PC-9 (cell line): ENCODE data around the gene PRR19. TPM values are rescaled to one million over a fixed set of nuclear protein-coding genes. Genes with fewer than 3 reads are reported as not detected.
A peak's percentile ranks its signal among the peaks of the same experiment; 100 is the strongest.

Source experiments
- BruUV-seq: library from RNA; stranded (reverse); fragments of 400-500 nt; replicated peaks from 2 replicates; lab custom pipeline; 2021; lab: Mats Ljungman, UMichigan
- CTCF ChIA-PET: fragments of 300-600 bp; sonication (Branson Sonifier 250); formaldehyde crosslinking; loops from one replicate; lab custom pipeline; 2022; ENCODE audit warnings: antibody characterized with exemption; lab: Charles Lee
- POLR2A ChIA-PET: fragments of 300-600 bp; sonication (Branson Sonifier 250); formaldehyde crosslinking; loops from one replicate; lab custom pipeline; 2022; ENCODE audit warnings: antibody characterized with exemption; ENCODE audit not compliant: unreplicated experiment; lab: Charles Lee
- DNase-seq, 2 experiments: peaks; one replicate each; pipeline versions ENCODE4 v3.0.0 to v3.0.0-alpha.2; 2015 to 2022; ENCODE audit warnings: mixed read lengths in 1 of 2
- H2AFZ ChIP-seq: fragments of 200-600 bp; sonication (generic); 2 replicates; pipeline ENCODE4 v1.8.1; 2017; ENCODE audit warnings: antibody characterized with exemption
- H3F3A ChIP-seq: fragments of 200-600 bp; sonication (generic); 2 replicates; pipeline ENCODE4 v1.8.1; 2017; ENCODE audit warnings: antibody characterized with exemption, mild to moderate bottlenecking, low read depth; ENCODE audit not compliant: insufficient read depth
- H3K27ac ChIP-seq: fragments of 200-600 bp; sonication (generic); 2 replicates; pipeline ENCODE4 v1.6.1; 2016; ENCODE audit warnings: mixed run types
- H3K27me3 ChIP-seq: fragments of 200-600 bp; sonication (generic); 2 replicates; pipeline ENCODE4 v1.6.1; 2016; ENCODE audit warnings: low read depth, mixed run types; ENCODE audit not compliant: insufficient read depth
- H3K36me3 ChIP-seq: fragments of 200-600 bp; sonication (generic); 2 replicates; pipeline ENCODE4 v1.6.1; 2016; ENCODE audit warnings: low read depth, mixed run types
- H3K4me1 ChIP-seq: fragments of 200-600 bp; sonication (generic); replicated peaks from 2 replicates; pipeline ENCODE4 v1.6.1; 2016; ENCODE audit warnings: mixed run types; ENCODE audit not compliant: insufficient read depth
- H3K4me2 ChIP-seq: fragments of 200-600 bp; sonication (generic); 2 replicates; pipeline ENCODE4 v1.6.1; 2017; ENCODE audit warnings: mixed run types
- H3K4me3 ChIP-seq: fragments of 200-600 bp; sonication (generic); 2 replicates; pipeline ENCODE4 v1.6.1; 2016; ENCODE audit warnings: mixed run types
- H3K79me2 ChIP-seq: fragments of 200-600 bp; sonication (generic); 2 replicates; pipeline ENCODE4 v1.6.1; 2017; ENCODE audit warnings: low read depth, mixed run types
- H3K9me2 ChIP-seq: fragments of 200-600 bp; sonication (generic); 2 replicates; pipeline ENCODE4 v1.8.1; 2017; ENCODE audit warnings: mild to moderate bottlenecking; ENCODE audit not compliant: insufficient read depth
- H3K9me3 ChIP-seq: fragments of 200-600 bp; sonication (generic); 2 replicates; pipeline ENCODE4 v1.8.1; 2016; ENCODE audit warnings: low read depth; ENCODE audit not compliant: insufficient read depth
- H4K20me1 ChIP-seq: fragments of 200-600 bp; sonication (generic); 2 replicates; pipeline ENCODE4 v1.8.1; 2017; ENCODE audit not compliant: insufficient read depth
- EZH2 ChIP-seq: fragments of 200-600 bp; sonication (generic); IDR thresholded peaks from 2 replicates; pipeline ENCODE4 v1.8.0; 2017; ENCODE audit warnings: antibody characterized with exemption, low read depth
- intact Hi-C: fragments of 100-400 bp; cut with micrococcal nuclease; formaldehyde crosslinking; loops from one replicate; pipeline ENCODE4 v1.10.0; 2022; ENCODE audit not compliant: unreplicated experiment
- total RNA-seq: library from RNA; stranded (reverse); gene quantifications from 2 replicates; pipeline ENCODE4 v1.2.3, GENCODE V29; 2021
- TF ChIP-seq, protein P1 (sequence below): fragments of 200-600 bp; sonication (generic); conservative IDR thresholded peaks from 2 replicates; pipeline ENCODE4 v1.6.1; 2017; ENCODE audit warnings: mixed run types, antibody characterized with exemption, mild to moderate bottlenecking, moderate library complexity

The PRR19 gene
- total RNA-seq, 1 experiment from 2014 or later, result 0.85 TPM

DNA sequence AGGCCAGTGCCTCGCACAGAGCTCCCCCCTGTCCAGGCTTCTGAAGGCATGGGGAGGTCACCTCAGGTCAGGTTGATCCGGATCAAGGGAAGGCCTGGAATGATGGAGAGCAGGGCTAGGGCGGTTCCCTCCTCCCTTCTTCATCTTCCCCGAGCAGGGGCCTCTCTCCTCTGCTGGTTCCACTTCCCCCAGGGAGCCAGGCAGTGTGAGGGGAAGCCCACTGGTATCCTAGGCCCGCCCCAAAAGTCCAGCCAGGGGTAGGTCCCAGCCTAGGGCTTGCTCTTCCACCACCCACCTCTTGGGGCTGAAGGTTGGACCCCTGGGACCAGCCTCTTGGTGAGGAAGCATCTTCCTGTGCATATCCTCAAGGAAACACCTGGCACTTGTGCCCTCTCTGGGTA, 16.4 kb upstream of the PRR19 start:
- peaks cover 23% of the 10 kb centered on the region; the same call in 1 of the 2 replicates for H3F3A ChIP-seq
- CTCF ChIA-PET, result no interaction called here
- H3K9me3 ChIP-seq, result no peaks in the 10 kb centered on the region
- POLR2A ChIA-PET, result no interaction called here
- H3K36me3 ChIP-seq, result no peaks in the 10 kb centered on the region
- H3K9me2 ChIP-seq, result no peaks in the 10 kb centered on the region
- H3K4me3 ChIP-seq, result no peak overlapping the region
- intact Hi-C loops, result no loop called here
- H2AFZ ChIP-seq, result no peak overlapping the region
- peak overlapping the region; percentile 99 for H3K4me2 ChIP-seq
- no peak for TF ChIP-seq EZH2
- TF ChIP-seq, protein P1, sequence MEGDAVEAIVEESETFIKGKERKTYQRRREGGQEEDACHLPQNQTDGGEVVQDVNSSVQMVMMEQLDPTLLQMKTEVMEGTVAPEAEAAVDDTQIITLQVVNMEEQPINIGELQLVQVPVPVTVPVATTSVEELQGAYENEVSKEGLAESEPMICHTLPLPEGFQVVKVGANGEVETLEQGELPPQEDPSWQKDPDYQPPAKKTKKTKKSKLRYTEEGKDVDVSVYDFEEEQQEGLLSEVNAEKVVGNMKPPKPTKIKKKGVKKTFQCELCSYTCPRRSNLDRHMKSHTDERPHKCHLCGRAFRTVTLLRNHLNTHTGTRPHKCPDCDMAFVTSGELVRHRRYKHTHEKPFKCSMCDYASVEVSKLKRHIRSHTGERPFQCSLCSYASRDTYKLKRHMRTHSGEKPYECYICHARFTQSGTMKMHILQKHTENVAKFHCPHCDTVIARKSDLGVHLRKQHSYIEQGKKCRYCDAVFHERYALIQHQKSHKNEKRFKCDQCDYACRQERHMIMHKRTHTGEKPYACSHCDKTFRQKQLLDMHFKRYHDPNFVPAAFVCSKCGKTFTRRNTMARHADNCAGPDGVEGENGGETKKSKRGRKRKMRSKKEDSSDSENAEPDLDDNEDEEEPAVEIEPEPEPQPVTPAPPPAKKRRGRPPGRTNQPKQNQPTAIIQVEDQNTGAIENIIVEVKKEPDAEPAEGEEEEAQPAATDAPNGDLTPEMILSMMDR, result no peak
- H3K79me2 ChIP-seq, result peaks cover 14% of the 10 kb centered on the region; the same call in 1 of the 2 replicates
- no peak for DNase-seq
- TSS peak; percentile 48 for BruUV-seq
- H3K27me3 ChIP-seq, result no peaks in the 10 kb centered on the region
- peaks cover 36% of the 10 kb centered on the region for H3K4me1 ChIP-seq
- H4K20me1 ChIP-seq, result peaks cover 15% of the 10 kb centered on the region; the same call in 1 of the 2 replicates
- no peak overlapping the region for H3K27ac ChIP-seq

DNA sequence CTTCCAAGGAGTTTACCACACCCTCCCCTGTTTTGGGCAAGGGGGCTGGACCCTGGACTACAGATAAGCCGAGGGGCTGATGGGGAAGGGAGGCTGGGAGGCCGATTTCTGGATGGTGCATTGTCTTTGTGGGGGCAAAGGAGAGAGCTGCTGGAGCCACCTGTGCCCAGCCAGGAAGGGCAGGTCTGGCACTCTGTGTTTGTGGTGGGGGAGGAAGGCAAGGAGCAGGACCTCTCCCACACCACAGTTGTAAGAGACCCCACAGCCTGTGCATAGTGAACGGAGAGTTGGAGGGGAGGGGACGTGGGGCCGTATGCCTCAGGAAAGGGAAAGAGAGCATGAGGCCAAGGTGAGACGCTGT, 16.0 kb upstream of the PRR19 start:
- Histone ChIP-seq H2AFZ (no peak overlapping the region), H3K79me2 (peaks cover 14% of the 10 kb centered on the region; the same call in 1 of the 2 replicates), H3K36me3 (no peaks in the 10 kb centered on the region), H3K4me3 (no peak overlapping the region), H3K4me2 (peak overlapping the region; percentile 99), H3K27ac (no peak overlapping the region), H3K27me3 (no peaks in the 10 kb centered on the region), H4K20me1 (peaks cover 15% of the 10 kb centered on the region; the same call in 1 of the 2 replicates), H3K9me3 (no peaks in the 10 kb centered on the region), H3K9me2 (no peaks in the 10 kb centered on the region), H3F3A (peaks cover 23% of the 10 kb centered on the region; the same call in 1 of the 2 replicates), H3K4me1 (peaks cover 33% of the 10 kb centered on the region)
- no TSS peak for BruUV-seq
- DNase-seq, result no peak
- CTCF ChIA-PET, result no interaction called here
- TF ChIP-seq EZH2, result no peak
- TF ChIP-seq, protein P1, result no peak
- POLR2A ChIA-PET, result no interaction called here
- intact Hi-C loops, result no loop called here

DNA sequence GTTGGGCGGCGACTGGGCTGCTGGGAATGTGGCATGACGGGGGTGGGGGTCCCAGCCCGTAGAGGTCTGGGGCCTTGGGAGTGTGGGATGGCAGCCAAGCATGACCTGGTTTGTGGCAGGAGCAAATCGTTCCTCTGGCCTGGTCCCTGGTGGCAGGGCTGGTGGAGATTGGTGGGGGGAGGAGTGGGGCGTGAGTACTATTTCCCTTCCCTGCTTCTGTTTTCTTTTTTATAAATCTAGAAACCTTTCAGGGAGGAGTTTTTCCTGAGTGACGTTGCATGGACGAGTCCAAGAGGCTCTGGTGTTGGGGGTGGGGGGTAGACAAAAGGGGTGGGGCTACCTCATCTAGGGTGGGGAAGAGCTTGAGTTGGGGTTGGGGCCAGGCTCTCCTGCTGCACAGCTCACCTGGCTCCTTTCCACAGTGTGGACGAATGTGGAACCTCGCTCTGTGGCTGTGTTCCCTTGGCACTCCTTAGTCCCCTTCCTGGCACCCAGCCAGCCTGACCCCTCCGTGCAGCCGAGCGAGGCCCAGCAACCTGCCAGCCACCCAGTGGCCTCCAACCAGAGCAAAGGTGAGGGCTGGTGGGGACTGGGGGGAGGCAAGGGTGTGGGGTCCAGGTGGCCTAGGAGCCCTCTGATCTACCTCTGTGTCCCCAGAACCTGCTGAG, 15.4 kb upstream of the PRR19 start:
- BruUV-seq, result no TSS peak
- Histone ChIP-seq H3K27me3 (no peaks in the 10 kb centered on the region), H3K27ac (no peak overlapping the region), H3K4me3 (no peak overlapping the region), H3K9me3 (no peaks in the 10 kb centered on the region), H3K4me2 (no peak overlapping the region), H4K20me1 (peaks cover 15% of the 10 kb centered on the region; the same call in 1 of the 2 replicates), H2AFZ (no peak overlapping the region), H3K9me2 (no peaks in the 10 kb centered on the region), H3K4me1 (peaks cover 28% of the 10 kb centered on the region), H3K36me3 (no peaks in the 10 kb centered on the region), H3K79me2 (peaks cover 14% of the 10 kb centered on the region; the same call in 1 of the 2 replicates), H3F3A (peaks cover 23% of the 10 kb centered on the region; the same call in 1 of the 2 replicates)
- ChIA-PET POLR2A (no interaction called here), CTCF (no interaction called here)
- DNase-seq, result no peak
- intact Hi-C loops, result no loop called here
- TF ChIP-seq EZH2, result no peak
- TF ChIP-seq, protein P1, result no peak
